GOT3 (cell line): Measurements from ENCODE around the gene CASZ1.

Experiments
- DNase-seq: peaks from one replicate; lab custom pipeline; 2025; ENCODE audit warnings: mixed read lengths; lab: John Stamatoyannopoulos, UW

CASZ1 gene

GRCh38 chr1:10639011-10639774 is 157.3 kb downstream of the CASZ1 start:
- DNase-seq, result no peak

- no peak for DNase-seq
These were observed 157.9 kb downstream of the CASZ1 start for GRCh38 chr1:10638559-10639005.

GRCh38 chr1:10637834-10638558 is 158.4 kb downstream of the CASZ1 start:
- no peak for DNase-seq

- DNase-seq, result no peak
These were observed 159.0 kb downstream of the CASZ1 start for GRCh38 chr1:10637400-10637799.

GRCh38 chr1:10635992-10636391 is 160.5 kb downstream of the CASZ1 start:
- DNase-seq, result no peak

GRCh38 chr1:10635085-10635896 is 161.2 kb downstream of the CASZ1 start:
- no peak for DNase-seq

GRCh38 chr1:10634428-10635084 is 161.9 kb downstream of the CASZ1 start:
- no peak for DNase-seq

GRCh38 chr1:10634075-10634427 is 162.4 kb downstream of the CASZ1 start:
- DNase-seq, result no peak

- DNase-seq, result no peak
These were observed 163.0 kb downstream of the CASZ1 start for GRCh38 chr1:10633416-10633815.

- DNase-seq, result no peak
These were observed 163.8 kb downstream of the CASZ1 start for GRCh38 chr1:10632691-10633090.

GRCh38 chr1:10631811-10632593 is 164.4 kb downstream of the CASZ1 start:
- DNase-seq, result no peak

- DNase-seq, result no peak
These were observed 165.2 kb downstream of the CASZ1 start for GRCh38 chr1:10631121-10631810.

GRCh38 chr1:10630661-10631120 is 165.8 kb downstream of the CASZ1 start:
- no peak for DNase-seq

GRCh38 chr1:10629816-10630571 is 166.5 kb downstream of the CASZ1 start:
- DNase-seq, result no peak

- DNase-seq, result no peak
These were observed 167.2 kb downstream of the CASZ1 start for GRCh38 chr1:10629091-10629815.

- no peak for DNase-seq
These were observed 167.8 kb downstream of the CASZ1 start for GRCh38 chr1:10628685-10629084.

- DNase-seq, result no peak
These were observed 169.5 kb downstream of the CASZ1 start for GRCh38 chr1:10626791-10627410.

- no peak for DNase-seq
These were observed 170.2 kb downstream of the CASZ1 start for GRCh38 chr1:10626131-10626731.
